Thyroid gland (tissue), 4 donors: ENCODE results near the gene SEMA4D.

ENCODE experiments used
- CTCF ChIP-seq, 6 experiments: fragments of 200-600 bp in 3 of 6; fragments of 450-650 bp in 3 of 6; sonication (generic) in 3 of 6; IDR thresholded peaks; one replicate each; pipeline ENCODE4 v1.5.1; 2016 to 2019; ENCODE audit warnings: antibody characterized with exemption in 6 of 6, mild to moderate bottlenecking in 2 of 6, inconsistent platforms in 1 of 6, moderate library complexity in 1 of 6
- POLR2A ChIP-seq, 2 donors: fragments of 450-650 bp; IDR thresholded peaks; one replicate each; pipeline ENCODE4 v1.6.1; 2017; ENCODE audit warnings: antibody characterized with exemption in 2 of 2, mild to moderate bottlenecking in 2 of 2, moderate library complexity in 1 of 2

- no peak for TF ChIP-seq CTCF (IDR thresholded peaks at IDR 0.05)
- no peak for TF ChIP-seq POLR2A (IDR thresholded peaks at IDR 0.05)
Observed at GRCh38 chr9:89368978-89369377, 128.9 kb downstream of the SEMA4D start.
